Karpas-422 (cell line): ENCODE data around the gene CTNND2. TPM values are rescaled to one million over a fixed set of nuclear protein-coding genes. Genes with fewer than 3 reads are reported as not detected.

Experiments
- DNase-seq: peaks from one replicate; pipeline ENCODE4 v3.0.0-alpha.2; 2015
- H2AFZ ChIP-seq: fragments of 200-600 bp; sonication (generic); 2 replicates; pipeline ENCODE4 v1.6.1; 2014; ENCODE audit warnings: antibody characterized with exemption, low read length, mixed read lengths
- H3K27ac ChIP-seq: fragments of 200-600 bp; sonication (generic); 2 replicates; pipeline ENCODE4 v1.5.1; 2014; ENCODE audit warnings: mild to moderate bottlenecking, low read length, moderate library complexity
- H3K27me3 ChIP-seq: fragments of 200-600 bp; sonication (generic); 2 replicates; pipeline ENCODE4 v1.6.1; 2014; ENCODE audit warnings: low read length, mixed read lengths
- H3K36me3 ChIP-seq: fragments of 200-600 bp; sonication (generic); 2 replicates; pipeline ENCODE4 v1.6.1; 2014; ENCODE audit warnings: low read length, mixed read lengths; ENCODE audit not compliant: insufficient read depth
- H3K4me1 ChIP-seq: fragments of 200-600 bp; sonication (generic); 2 replicates; pipeline ENCODE4 v1.6.1; 2014; ENCODE audit warnings: mild to moderate bottlenecking, low read length, mixed read lengths
- H3K4me2 ChIP-seq: fragments of 200-600 bp; sonication (generic); 2 replicates; pipeline ENCODE4 v1.6.1; 2014; ENCODE audit warnings: low read length, low read depth, mild to moderate bottlenecking; ENCODE audit not compliant: poor library complexity, severe bottlenecking
- H3K4me3 ChIP-seq: fragments of 200-600 bp; sonication (generic); 2 replicates; pipeline ENCODE4 v1.5.1; 2014; ENCODE audit warnings: mild to moderate bottlenecking, antibody characterized with exemption, low read length, mixed read lengths
- H3K79me2 ChIP-seq: fragments of 200-600 bp; sonication (generic); 2 replicates; pipeline ENCODE4 v1.6.1; 2014; ENCODE audit warnings: mild to moderate bottlenecking, low read length, mixed read lengths
- H3K9ac ChIP-seq: fragments of 200-600 bp; sonication (generic); 2 replicates; pipeline ENCODE4 v1.6.0; 2014; ENCODE audit warnings: low read length
- H3K9me2 ChIP-seq: fragments of 200-600 bp; sonication (generic), shearing (Covaris generic); replicated peaks from 2 replicates; pipeline ENCODE4 v1.6.0; 2014; ENCODE audit warnings: mild to moderate bottlenecking, low read length, moderate library complexity; ENCODE audit not compliant: insufficient read depth
- H3K9me3 ChIP-seq: fragments of 300-700, 200-600 bp; sonication (generic); 2 replicates; pipeline ENCODE4 v1.6.1; 2014; ENCODE audit warnings: low read length, mixed read lengths
- H4K20me1 ChIP-seq: fragments of 200-600 bp; sonication (generic); 2 replicates; pipeline ENCODE4 v1.6.1; 2014; ENCODE audit warnings: mild to moderate bottlenecking, antibody characterized with exemption, low read length, low read depth; ENCODE audit not compliant: insufficient read depth
- total RNA-seq: library from RNA; depleted of rRNA; stranded (reverse); fragments of >200 nt; shearing (Covaris generic); gene quantifications from 2 replicates; pipeline ENCODE4 v1.2.3, GENCODE V29; 2014; ENCODE audit warnings: low replicate concordance

CTNND2 gene
- total RNA-seq, 1 experiment from 2014 or later, result not detected

DNA sequence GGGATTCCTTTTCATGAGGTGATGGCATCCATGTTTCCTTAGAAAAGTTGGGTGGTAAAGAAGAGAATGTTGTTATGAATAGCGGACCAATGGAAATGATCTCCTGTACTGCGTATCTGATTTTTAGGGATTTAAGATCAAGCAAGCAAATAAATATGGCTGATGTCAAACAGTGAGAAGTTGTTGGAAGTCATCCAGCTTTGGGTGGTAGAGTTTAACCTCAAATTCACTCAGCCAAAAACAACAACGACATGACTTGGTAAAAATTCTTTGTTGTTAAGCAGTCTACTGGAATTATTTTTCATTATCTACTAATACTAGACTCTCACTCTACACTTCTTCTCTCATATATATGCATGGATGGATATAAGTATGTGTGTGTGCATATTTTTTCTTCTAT, 426.5 kb downstream of the CTNND2 start:
- no peaks in the 10 kb centered on the region for H3K79me2 ChIP-seq
- peaks cover 3% of the 10 kb centered on the region; the same call in 1 of the 2 replicates for H3K9me3 ChIP-seq
- no peak overlapping the region for H2AFZ ChIP-seq
- H3K4me3 ChIP-seq, result no peak overlapping the region
- no peaks in the 10 kb centered on the region for H3K4me1 ChIP-seq
- no peak overlapping the region for H3K9ac ChIP-seq
- no peaks in the 10 kb centered on the region for H3K9me2 ChIP-seq
- H3K27ac ChIP-seq, result no peak overlapping the region
- no peak overlapping the region for H3K4me2 ChIP-seq
- no peaks in the 10 kb centered on the region for H4K20me1 ChIP-seq
- no peaks in the 10 kb centered on the region for H3K36me3 ChIP-seq
- DNase-seq, result no peak
- no peaks in the 10 kb centered on the region for H3K27me3 ChIP-seq

DNA sequence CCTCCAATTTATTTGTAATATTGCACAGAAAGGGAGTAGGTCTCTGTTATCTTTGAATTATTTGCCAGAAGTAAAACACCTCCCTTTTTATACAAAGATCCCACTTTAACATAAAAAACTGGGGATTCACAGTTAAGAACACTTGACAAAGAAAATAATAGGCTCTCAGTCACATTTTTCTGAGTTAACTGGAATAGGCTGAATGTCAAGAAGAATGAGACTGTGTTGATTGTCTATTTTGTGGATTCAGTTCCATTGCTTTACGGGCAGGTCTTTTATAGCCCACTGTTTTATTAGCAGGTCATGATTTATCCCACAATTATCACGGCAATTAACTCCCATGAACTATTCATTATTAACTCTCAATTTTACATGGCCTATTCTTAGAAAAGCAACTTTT, 427.4 kb downstream of the CTNND2 start:
- H3K4me2 ChIP-seq, result no peak overlapping the region

GRCh38 chr5:11468334-11469039, 435.8 kb downstream of the CTNND2 start:
- Histone ChIP-seq H3K4me1 (no peaks in the 10 kb centered on the region), H3K4me3 (no peak overlapping the region), H3K9me3 (no peaks in the 10 kb centered on the region), H3K9me2 (no peaks in the 10 kb centered on the region), H3K27ac (no peak overlapping the region), H3K27me3 (no peaks in the 10 kb centered on the region), H3K4me2 (no peak overlapping the region), H3K36me3 (no peaks in the 10 kb centered on the region), H2AFZ (no peak overlapping the region), H3K9ac (no peak overlapping the region), H3K79me2 (no peaks in the 10 kb centered on the region), H4K20me1 (no peaks in the 10 kb centered on the region)
- no peak for DNase-seq

More for the DNA sequence above, 427.4 kb downstream of the CTNND2 start:
- DNase-seq, result no peak
- Histone ChIP-seq H3K9ac (no peak overlapping the region), H3K4me1 (no peaks in the 10 kb centered on the region), H2AFZ (no peak overlapping the region), H3K9me3 (no peaks in the 10 kb centered on the region; the same call in 1 of the 2 replicates), H4K20me1 (no peaks in the 10 kb centered on the region), H3K79me2 (no peaks in the 10 kb centered on the region), H3K36me3 (no peaks in the 10 kb centered on the region), H3K9me2 (no peaks in the 10 kb centered on the region), H3K4me3 (no peak overlapping the region), H3K27me3 (no peaks in the 10 kb centered on the region), H3K27ac (no peak overlapping the region)

DNA sequence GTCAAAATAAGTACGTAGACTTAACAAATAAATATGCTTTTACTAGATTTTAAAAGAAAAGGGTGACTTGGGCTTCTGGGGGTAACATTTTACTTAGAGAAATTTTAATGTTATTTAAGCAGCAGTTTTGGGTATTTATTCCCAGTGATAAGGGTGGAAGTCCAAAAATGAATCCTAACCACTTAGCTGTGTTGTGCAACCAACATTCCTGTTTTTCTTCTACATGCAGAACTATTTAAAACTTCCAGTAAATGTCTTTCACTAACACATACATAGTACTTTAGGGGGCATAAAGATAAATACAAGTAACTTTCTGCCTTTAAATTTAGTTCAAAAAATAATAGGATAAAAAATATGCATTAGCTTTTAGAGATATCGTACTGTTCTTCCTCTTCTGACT, 436.7 kb downstream of the CTNND2 start:
- H3K4me2 ChIP-seq, result no peak overlapping the region
- H3K9ac ChIP-seq, result no peak overlapping the region
- no peak for DNase-seq
- no peak overlapping the region for H3K27ac ChIP-seq
- H3K9me2 ChIP-seq, result no peaks in the 10 kb centered on the region
- no peaks in the 10 kb centered on the region for H4K20me1 ChIP-seq
- no peaks in the 10 kb centered on the region for H3K79me2 ChIP-seq
- H3K9me3 ChIP-seq, result no peaks in the 10 kb centered on the region; the same call in 1 of the 2 replicates
- no peaks in the 10 kb centered on the region for H3K36me3 ChIP-seq
- H3K4me1 ChIP-seq, result no peaks in the 10 kb centered on the region
- H2AFZ ChIP-seq, result no peak overlapping the region
- no peaks in the 10 kb centered on the region for H3K27me3 ChIP-seq
- H3K4me3 ChIP-seq, result no peak overlapping the region

DNA sequence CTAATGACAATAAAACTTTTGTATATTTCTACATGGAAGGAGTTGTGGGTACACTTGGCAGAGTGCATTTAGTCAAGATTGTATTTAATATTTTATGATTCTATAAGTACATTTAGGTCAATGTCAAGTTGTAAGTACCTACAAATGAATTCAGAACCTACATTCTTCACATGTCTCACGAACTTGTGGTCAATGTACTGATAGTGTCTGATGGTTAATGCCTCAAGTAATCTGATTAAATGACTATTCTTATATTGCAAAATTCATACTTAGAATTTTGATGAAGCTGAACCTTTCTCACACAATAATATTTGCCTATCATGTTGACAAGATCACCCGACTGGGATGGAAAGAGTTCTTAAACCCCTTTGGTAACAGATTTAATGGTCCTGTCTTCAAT, 444.5 kb downstream of the CTNND2 start:
- no peak overlapping the region for H3K9ac ChIP-seq
- no peak overlapping the region for H3K4me2 ChIP-seq
- H3K9me2 ChIP-seq, result no peaks in the 10 kb centered on the region
- H3K36me3 ChIP-seq, result no peaks in the 10 kb centered on the region
- H3K27me3 ChIP-seq, result no peaks in the 10 kb centered on the region
- H3K4me1 ChIP-seq, result no peaks in the 10 kb centered on the region
- no peaks in the 10 kb centered on the region for H3K79me2 ChIP-seq
- no peaks in the 10 kb centered on the region; the same call in 1 of the 2 replicates for H3K9me3 ChIP-seq
- no peak overlapping the region for H3K27ac ChIP-seq
- no peak overlapping the region for H2AFZ ChIP-seq
- no peak for DNase-seq
- no peaks in the 10 kb centered on the region for H4K20me1 ChIP-seq
- no peak overlapping the region for H3K4me3 ChIP-seq

DNA sequence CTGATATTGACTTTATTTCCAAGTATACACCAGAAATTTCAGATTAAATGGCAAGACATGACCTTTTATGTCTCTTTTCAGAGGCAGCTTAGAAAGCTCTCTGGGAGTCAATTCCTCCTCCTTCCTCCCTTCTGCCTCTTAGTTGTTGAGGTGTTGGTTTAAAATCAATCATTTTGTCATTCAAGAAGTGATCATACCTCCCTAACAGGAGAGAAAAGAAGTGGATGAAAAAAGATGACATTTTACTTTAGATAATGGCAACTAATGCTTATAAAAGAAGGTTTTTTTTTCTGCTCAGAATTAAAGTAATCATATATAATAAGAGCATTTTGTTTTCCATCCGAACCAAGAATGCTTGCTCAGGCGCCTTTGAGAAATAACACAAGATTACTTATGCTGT, 448.7 kb downstream of the CTNND2 start:
- Histone ChIP-seq H3K4me1 (no peaks in the 10 kb centered on the region), H3K4me2 (no peak overlapping the region), H2AFZ (no peak overlapping the region), H3K79me2 (no peaks in the 10 kb centered on the region), H3K36me3 (no peaks in the 10 kb centered on the region), H3K9me2 (no peaks in the 10 kb centered on the region), H3K9ac (no peak overlapping the region), H3K27ac (no peak overlapping the region), H3K4me3 (no peak overlapping the region), H4K20me1 (no peaks in the 10 kb centered on the region), H3K27me3 (no peaks in the 10 kb centered on the region), H3K9me3 (no peaks in the 10 kb centered on the region)
- no peak for DNase-seq

DNA sequence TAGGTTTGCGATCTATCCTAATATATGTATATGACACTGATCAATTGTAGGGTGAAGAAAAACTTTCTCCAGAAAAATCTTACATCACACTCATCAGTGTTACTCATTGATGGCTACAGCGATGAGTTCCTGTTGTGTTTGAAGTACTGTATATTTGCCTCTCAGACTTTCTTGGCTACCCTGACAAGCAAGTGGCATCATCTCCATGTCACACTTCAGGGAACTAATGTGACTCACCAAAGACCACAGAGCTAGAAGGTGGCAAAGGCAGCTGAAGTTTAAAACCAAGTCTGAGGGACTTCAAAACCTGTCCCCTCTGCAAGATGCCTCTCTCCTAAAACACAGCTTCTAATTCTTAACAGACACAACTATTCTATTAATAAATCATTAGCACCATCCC, 451.4 kb downstream of the CTNND2 start:
- no peak overlapping the region for H2AFZ ChIP-seq
- H3K4me2 ChIP-seq, result no peak overlapping the region

DNA sequence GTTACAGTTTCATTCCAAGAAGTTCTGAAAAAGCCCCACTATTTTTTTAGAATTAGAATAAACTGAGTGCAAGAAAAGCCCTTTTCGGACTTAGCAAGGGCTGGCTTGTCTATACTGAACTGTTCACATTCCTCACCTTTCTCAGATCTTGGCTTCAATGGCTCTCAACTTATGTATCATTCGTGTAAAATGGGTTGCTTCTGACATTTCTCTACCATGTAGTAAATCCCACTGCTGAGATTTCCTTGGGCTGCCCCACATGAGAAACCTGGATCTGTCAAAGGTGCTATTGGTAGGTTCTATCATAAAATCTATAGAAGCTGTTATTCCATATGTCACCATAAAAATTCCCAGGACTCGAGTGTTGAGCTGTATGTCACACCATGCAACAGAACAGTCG, 454.3 kb downstream of the CTNND2 start:
- H3K4me1 ChIP-seq, result no peaks in the 10 kb centered on the region
- no peaks in the 10 kb centered on the region for H3K27me3 ChIP-seq
- no peak overlapping the region for H2AFZ ChIP-seq
- no peak for DNase-seq
- no peak overlapping the region for H3K4me3 ChIP-seq
- H3K27ac ChIP-seq, result no peak overlapping the region
- H3K9ac ChIP-seq, result no peak overlapping the region
- H4K20me1 ChIP-seq, result no peaks in the 10 kb centered on the region
- H3K36me3 ChIP-seq, result no peaks in the 10 kb centered on the region
- no peaks in the 10 kb centered on the region for H3K79me2 ChIP-seq
- no peaks in the 10 kb centered on the region for H3K9me2 ChIP-seq
- no peaks in the 10 kb centered on the region for H3K9me3 ChIP-seq
- no peak overlapping the region for H3K4me2 ChIP-seq

More for the DNA sequence above, 451.4 kb downstream of the CTNND2 start:
- H3K4me3 ChIP-seq, result no peak overlapping the region
- H3K9me2 ChIP-seq, result no peaks in the 10 kb centered on the region
- H3K4me1 ChIP-seq, result no peaks in the 10 kb centered on the region
- no peaks in the 10 kb centered on the region for H3K27me3 ChIP-seq
- no peaks in the 10 kb centered on the region for H3K9me3 ChIP-seq
- no peaks in the 10 kb centered on the region for H3K36me3 ChIP-seq
- no peak for DNase-seq
- no peaks in the 10 kb centered on the region for H3K79me2 ChIP-seq
- no peaks in the 10 kb centered on the region for H4K20me1 ChIP-seq
- no peak overlapping the region for H3K9ac ChIP-seq
- H3K27ac ChIP-seq, result no peak overlapping the region
